Measurements from ENCODE around the gene SLC37A1. TPM values are rescaled to one million over a fixed set of nuclear protein-coding genes. Genes with fewer than 3 reads are reported as not detected.

SLC37A1 gene
- total RNA-seq, 1 experiment from 2014 or later = 38.3 TPM

- intact Hi-C loops (cut with micrococcal nuclease) = no loop called here
- POLR2A ChIA-PET (ENCODE audit: unreplicated experiment) = no interaction called here
- no peak overlapping the region for H3K4me3 ChIP-seq (ENCODE audit: low read length)
- TF ChIP-seq CTCF (conservative IDR thresholded peaks at IDR 0.05; ENCODE audit: low read depth, low read length) = no peak
- no peak for TF ChIP-seq EZH2 (IDR thresholded peaks at IDR 0.05; ENCODE audit: low read length, unreplicated experiment)
- TF ChIP-seq EZH2phosphoT487 (IDR thresholded peaks at IDR 0.05; ENCODE audit: borderline replicate concordance, low read length) = no peak
- peaks cover 29% of the 10 kb centered on the region for H3K27me3 ChIP-seq (ENCODE audit: low read length)
- peaks cover 4% of the 10 kb centered on the region; the same call in 1 of the 2 replicates for H3K4me1 ChIP-seq (ENCODE audit: insufficient read depth, low read length)
- CTCF ChIA-PET = no interaction called here
- no peak overlapping the region for H3K9ac ChIP-seq (ENCODE audit: low read length)
- H3K9me2 ChIP-seq (replicated peaks; ENCODE audit: low read length) = no peaks in the 10 kb centered on the region
- H3K27ac ChIP-seq (ENCODE audit: low read length) = no peak overlapping the region
- H3K9me3 ChIP-seq (ENCODE audit: low read length) = no peaks in the 10 kb centered on the region
- no peak overlapping the region for H2AFZ ChIP-seq (ENCODE audit: low read length)
- ATAC-seq = no peak
- H3K36me3 ChIP-seq (ENCODE audit: low read depth, low read length) = no peaks in the 10 kb centered on the region
- H3K79me2 ChIP-seq (ENCODE audit: low read length) = no peaks in the 10 kb centered on the region
- no TSS peak for BruUV-seq (replicated peaks)
- no peak overlapping the region for H3K4me2 ChIP-seq (ENCODE audit: low read length)
- H3F3A ChIP-seq (ENCODE audit: low read length, unreplicated experiment) = no peaks in the 10 kb centered on the region
- no peak for DNase-seq
- H4K20me1 ChIP-seq (ENCODE audit: low read length) = no peaks in the 10 kb centered on the region
Observed at GRCh38 chr21:42596657-42597056, 83.0 kb downstream of the SLC37A1 start.

DNA sequence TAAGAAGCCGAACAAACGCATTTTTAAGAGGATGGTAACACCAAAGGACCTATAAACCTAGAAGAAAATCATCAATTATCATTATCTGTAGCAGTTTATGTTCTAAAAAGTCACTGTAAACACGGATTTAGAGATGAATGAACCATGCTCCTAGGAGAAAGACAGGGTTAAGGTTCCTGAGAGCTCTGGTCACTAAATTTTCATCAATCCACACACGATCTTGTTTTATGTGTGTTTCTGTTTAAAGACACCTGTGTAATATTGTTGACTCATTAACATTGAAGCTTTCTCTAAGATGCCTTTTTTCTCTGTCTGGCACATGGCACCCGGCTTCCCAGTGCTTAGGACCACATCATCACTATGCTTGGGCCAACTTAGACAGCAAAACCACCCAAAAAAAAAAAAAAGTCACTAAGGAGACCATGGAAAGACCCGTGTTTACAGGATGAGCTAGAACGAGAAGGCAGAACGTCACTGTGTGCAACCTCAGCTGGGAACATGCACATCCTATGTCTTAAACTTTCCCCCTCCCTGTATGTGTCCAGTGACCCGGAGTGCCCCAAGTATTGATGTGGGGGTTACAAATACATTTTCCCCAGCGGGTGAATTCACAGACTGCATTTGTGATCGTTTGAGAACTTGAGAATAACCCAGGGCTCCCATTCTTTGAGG lies 84.0 kb downstream of the SLC37A1 start:
- no peak overlapping the region for H3K4me3 ChIP-seq (ENCODE audit: low read length)
- H3K9me2 ChIP-seq (replicated peaks; ENCODE audit: low read length) = no peaks in the 10 kb centered on the region
- POLR2A ChIA-PET (ENCODE audit: unreplicated experiment) = no interaction called here
- H3K9ac ChIP-seq (ENCODE audit: low read length) = no peak overlapping the region
- peaks cover 32% of the 10 kb centered on the region for H3K27me3 ChIP-seq (ENCODE audit: low read length)
- H3K36me3 ChIP-seq (ENCODE audit: low read depth, low read length) = no peaks in the 10 kb centered on the region
- no peaks in the 10 kb centered on the region for H4K20me1 ChIP-seq (ENCODE audit: low read length)
- ATAC-seq (no peak), DNase-seq (no peak)
- H3K79me2 ChIP-seq (ENCODE audit: low read length) = no peaks in the 10 kb centered on the region
- CTCF ChIA-PET = no interaction called here
- intact Hi-C loops (cut with micrococcal nuclease) = no loop called here
- H3K4me1 ChIP-seq (ENCODE audit: insufficient read depth, low read length) = peaks cover 4% of the 10 kb centered on the region; the same call in 1 of the 2 replicates
- TF ChIP-seq EZH2 (IDR thresholded peaks at IDR 0.05; ENCODE audit: low read length, unreplicated experiment) = no peak
- no peaks in the 10 kb centered on the region for H3K9me3 ChIP-seq (ENCODE audit: low read length)
- no TSS peak for BruUV-seq (replicated peaks)
- no peak overlapping the region for H3K27ac ChIP-seq (ENCODE audit: low read length)
- no peaks in the 10 kb centered on the region for H3F3A ChIP-seq (ENCODE audit: low read length, unreplicated experiment)
- no peak overlapping the region for H3K4me2 ChIP-seq (ENCODE audit: low read length)
- H2AFZ ChIP-seq (ENCODE audit: low read length) = no peak overlapping the region

GRCh38 chr21:42598159-42598735 lies 84.6 kb downstream of the SLC37A1 start:
- no peak for ATAC-seq
- TF ChIP-seq CTCF (conservative IDR thresholded peaks at IDR 0.05; ENCODE audit: low read depth, low read length) = no peak
- no peak for TF ChIP-seq EZH2 (IDR thresholded peaks at IDR 0.05; ENCODE audit: low read length, unreplicated experiment)
- no peak overlapping the region for H3K4me2 ChIP-seq (ENCODE audit: low read length)
- H4K20me1 ChIP-seq (ENCODE audit: low read length) = no peaks in the 10 kb centered on the region
- ChIA-PET POLR2A (ENCODE audit: unreplicated experiment) (no interaction called here), CTCF (no interaction called here)
- no peak overlapping the region for H3K4me3 ChIP-seq (ENCODE audit: low read length)
- DNase-seq = no peak
- peaks cover 32% of the 10 kb centered on the region for H3K27me3 ChIP-seq (ENCODE audit: low read length)
- H3K9me2 ChIP-seq (replicated peaks; ENCODE audit: low read length) = no peaks in the 10 kb centered on the region
- H2AFZ ChIP-seq (ENCODE audit: low read length) = no peak overlapping the region
- no peaks in the 10 kb centered on the region for H3K36me3 ChIP-seq (ENCODE audit: low read depth, low read length)
- BruUV-seq (replicated peaks) = no TSS peak
- no peak overlapping the region for H3K9ac ChIP-seq (ENCODE audit: low read length)
- intact Hi-C loops (cut with micrococcal nuclease) = no loop called here
- H3K9me3 ChIP-seq (ENCODE audit: low read length) = no peaks in the 10 kb centered on the region
- H3F3A ChIP-seq (ENCODE audit: low read length, unreplicated experiment) = no peaks in the 10 kb centered on the region
- H3K4me1 ChIP-seq (ENCODE audit: insufficient read depth, low read length) = no peaks in the 10 kb centered on the region
- H3K27ac ChIP-seq (ENCODE audit: low read length) = no peak overlapping the region
- H3K79me2 ChIP-seq (ENCODE audit: low read length) = no peaks in the 10 kb centered on the region
